ENCODE data around the gene MAN1C1.

MAN1C1 gene

GRCh38 chr1:25644962-25645361 is 28.4 kb downstream of the MAN1C1 start:
- no peak overlapping the region for H3K4me3 ChIP-seq (ENCODE audit: low read depth, low read length)
- no peak overlapping the region for H3K9ac ChIP-seq
- peaks cover 10% of the 10 kb centered on the region for H3K4me1 ChIP-seq
- H3K36me3 ChIP-seq (ENCODE audit: control insufficient read depth, insufficient read depth, low read length): no peaks in the 10 kb centered on the region
- no peak for TF ChIP-seq CTCF (IDR thresholded peaks at IDR 0.05)
- no peaks in the 10 kb centered on the region for H3K9me3 ChIP-seq (ENCODE audit: control insufficient read depth, low read length)
- H3K79me2 ChIP-seq: no peaks in the 10 kb centered on the region
- H3K27ac ChIP-seq: no peak overlapping the region
- H2AFZ ChIP-seq: no peak overlapping the region
- no peak overlapping the region for H3K4me2 ChIP-seq (ENCODE audit: low read length)
- H3K27me3 ChIP-seq (ENCODE audit: control insufficient read depth, insufficient read depth, low read length): no peaks in the 10 kb centered on the region

GRCh38 chr1:25645637-25646400 is 29.2 kb downstream of the MAN1C1 start:
- peaks cover 10% of the 10 kb centered on the region for H3K4me1 ChIP-seq
- H3K9me3 ChIP-seq (ENCODE audit: control insufficient read depth, low read length): no peaks in the 10 kb centered on the region
- no peaks in the 10 kb centered on the region for H3K27me3 ChIP-seq (ENCODE audit: control insufficient read depth, insufficient read depth, low read length)
- no peak overlapping the region for H3K27ac ChIP-seq
- H2AFZ ChIP-seq: no peak overlapping the region
- H3K4me2 ChIP-seq (ENCODE audit: low read length): no peak overlapping the region
- H3K79me2 ChIP-seq: no peaks in the 10 kb centered on the region
- H3K9ac ChIP-seq: no peak overlapping the region
- H3K4me3 ChIP-seq (ENCODE audit: low read depth, low read length): no peak overlapping the region
- no peaks in the 10 kb centered on the region for H3K36me3 ChIP-seq (ENCODE audit: control insufficient read depth, insufficient read depth, low read length)
- TF ChIP-seq CTCF (IDR thresholded peaks at IDR 0.05): no peak

GRCh38 chr1:25647106-25647505 is 30.5 kb downstream of the MAN1C1 start:
- no peaks in the 10 kb centered on the region for H3K9me3 ChIP-seq (ENCODE audit: control insufficient read depth, low read length)
- no peak overlapping the region for H3K4me3 ChIP-seq (ENCODE audit: low read depth, low read length)
- no peaks in the 10 kb centered on the region for H3K27me3 ChIP-seq (ENCODE audit: control insufficient read depth, insufficient read depth, low read length)
- TF ChIP-seq CTCF (IDR thresholded peaks at IDR 0.05): no peak
- no peaks in the 10 kb centered on the region for H3K36me3 ChIP-seq (ENCODE audit: control insufficient read depth, insufficient read depth, low read length)
- H3K9ac ChIP-seq: no peak overlapping the region
- no peaks in the 10 kb centered on the region for H3K79me2 ChIP-seq
- no peak overlapping the region for H3K4me2 ChIP-seq (ENCODE audit: low read length)
- H3K4me1 ChIP-seq: peaks cover 8% of the 10 kb centered on the region
- H3K27ac ChIP-seq: no peak overlapping the region
- H2AFZ ChIP-seq: no peak overlapping the region

GRCh38 chr1:25647863-25648262 is 31.3 kb downstream of the MAN1C1 start:
- Histone ChIP-seq H3K4me2 (ENCODE audit: low read length) (no peak overlapping the region), H3K4me3 (ENCODE audit: low read depth, low read length) (no peak overlapping the region), H3K79me2 (no peaks in the 10 kb centered on the region), H3K9ac (no peak overlapping the region), H3K9me3 (ENCODE audit: control insufficient read depth, low read length) (no peaks in the 10 kb centered on the region), H2AFZ (no peak overlapping the region), H3K27me3 (ENCODE audit: control insufficient read depth, insufficient read depth, low read length) (no peaks in the 10 kb centered on the region), H3K27ac (no peak overlapping the region), H3K4me1 (peaks cover under 1% of the 10 kb centered on the region), H3K36me3 (ENCODE audit: control insufficient read depth, insufficient read depth, low read length) (no peaks in the 10 kb centered on the region)
- no peak for TF ChIP-seq CTCF (IDR thresholded peaks at IDR 0.05)

All from parathyroid adenoma (tissue), 2 donors.